ENCODE data around the gene GRWD1. TPM values are rescaled to one million over a fixed set of nuclear protein-coding genes. Genes with fewer than 3 reads are reported as not detected.

Gene GRWD1
- 10.6 and 31.5 TPM in 2 replicates for total RNA-seq (ENCODE audit: low replicate concordance)

GRCh38 chr19:48445606-48446481 lies at the start of gene GRWD1:
GRWD1 (plus strand) TSS chr19:48445983; CDS start chr19:48446006, 23 bp downstream.
- Mint-ChIP-seq H3K27ac (peak within 1 kb of the TSS; percentile 98), H3K9me3 (peaks cover 6% of the 10 kb centered on the region), H3K27me3 (ENCODE audit: insufficient read depth, low read depth) (peaks cover 2% of the 10 kb centered on the region), H3K4me1 (peaks cover 15% of the 10 kb centered on the region), H3K36me3 (peaks cover 14% of the 10 kb centered on the region), H3K4me3 (peak within 1 kb of the TSS; percentile 90)
- peak; percentile 8 for TF ChIP-seq CTCF (IDR thresholded peaks at IDR 0.05)
- TF ChIP-seq EZH2phosphoT487 (IDR thresholded peaks at IDR 0.05), result no peak
- peak within 1 kb of the TSS; percentile 89 for H3K4me3 ChIP-seq
- peak within 1 kb of the TSS; percentile 98 for H3K4me2 ChIP-seq
- H3K4me1 ChIP-seq, result peaks cover 11% of the 10 kb centered on the region
- DNase-seq (ENCODE audit: low spot score), result peak; percentile 97
- peaks cover 37% of the 10 kb centered on the region for H3K27me3 ChIP-seq
- H3K9ac ChIP-seq, result peak within 1 kb of the TSS; percentile 77
- H3K36me3 ChIP-seq, result peaks cover 5% of the 10 kb centered on the region
- H4K20me1 ChIP-seq (ENCODE audit: low read depth), result no peaks in the 10 kb centered on the region
- peak within 1 kb of the TSS; percentile 94 for H2AFZ ChIP-seq (replicated peaks)
- H3F3A ChIP-seq (ENCODE audit: low read depth), result peaks cover 22% of the 10 kb centered on the region
- no peaks in the 10 kb centered on the region for H3K9me3 ChIP-seq (ENCODE audit: low read depth)
- H3K27ac ChIP-seq, result peak within 1 kb of the TSS; percentile 1
- H3K79me2 ChIP-seq (ENCODE audit: low read depth), result peaks cover 18% of the 10 kb centered on the region

- Histone ChIP-seq H4K20me1 (ENCODE audit: low read depth) (no peaks in the 10 kb centered on the region), H2AFZ (replicated peaks) (no peak overlapping the region), H3F3A (ENCODE audit: low read depth) (peaks cover 35% of the 10 kb centered on the region), H3K36me3 (no peaks in the 10 kb centered on the region), H3K4me3 (no peak overlapping the region), H3K79me2 (ENCODE audit: low read depth) (peaks cover 1% of the 10 kb centered on the region), H3K9ac (no peak overlapping the region), H3K27me3 (peaks cover 69% of the 10 kb centered on the region), H3K4me2 (peak overlapping the region; percentile 18), H3K4me1 (peaks cover 29% of the 10 kb centered on the region), H3K9me3 (ENCODE audit: low read depth) (no peaks in the 10 kb centered on the region), H3K27ac (no peak overlapping the region)
- Mint-ChIP-seq H3K36me3 (peaks cover 2% of the 10 kb centered on the region), H3K27ac (no peak overlapping the region), H3K4me1 (peaks cover 63% of the 10 kb centered on the region), H3K4me3 (peak overlapping the region; percentile 74), H3K9me3 (peaks cover 2% of the 10 kb centered on the region), H3K27me3 (ENCODE audit: insufficient read depth, low read depth) (peaks cover 47% of the 10 kb centered on the region)
- no peak for TF ChIP-seq EZH2 (IDR thresholded peaks at IDR 0.05)
- TF ChIP-seq EZH2phosphoT487 (IDR thresholded peaks at IDR 0.05), result no peak
- no peak for TF ChIP-seq CTCF (IDR thresholded peaks at IDR 0.05)
- peak; percentile 41 for DNase-seq (ENCODE audit: low spot score)
Observed at GRCh38 chr19:48396016-48396823, 49.6 kb upstream of the GRWD1 start.

GRCh38 chr19:48396824-48397176 lies 49.0 kb upstream of the GRWD1 start:
- Mint-ChIP-seq H3K36me3 (peaks cover 2% of the 10 kb centered on the region), H3K27me3 (ENCODE audit: insufficient read depth, low read depth) (peaks cover 45% of the 10 kb centered on the region), H3K4me1 (peaks cover 60% of the 10 kb centered on the region), H3K9me3 (peaks cover 2% of the 10 kb centered on the region), H3K27ac (no peak overlapping the region), H3K4me3 (peak overlapping the region; percentile 52)
- H3K27me3 ChIP-seq, result peaks cover 69% of the 10 kb centered on the region
- no peak overlapping the region for H2AFZ ChIP-seq (replicated peaks)
- no peak overlapping the region for H3K4me3 ChIP-seq
- H3K9ac ChIP-seq, result no peak overlapping the region
- no peak for DNase-seq (ENCODE audit: low spot score)
- H3K4me1 ChIP-seq, result peaks cover 29% of the 10 kb centered on the region
- no peaks in the 10 kb centered on the region for H4K20me1 ChIP-seq (ENCODE audit: low read depth)
- TF ChIP-seq EZH2 (IDR thresholded peaks at IDR 0.05), result no peak
- TF ChIP-seq EZH2phosphoT487 (IDR thresholded peaks at IDR 0.05), result no peak
- no peak for TF ChIP-seq CTCF (IDR thresholded peaks at IDR 0.05)
- H3K4me2 ChIP-seq, result no peak overlapping the region
- no peaks in the 10 kb centered on the region for H3K9me3 ChIP-seq (ENCODE audit: low read depth)
- no peaks in the 10 kb centered on the region for H3K79me2 ChIP-seq (ENCODE audit: low read depth)
- H3K27ac ChIP-seq, result no peak overlapping the region
- H3F3A ChIP-seq (ENCODE audit: low read depth), result peaks cover 35% of the 10 kb centered on the region
- H3K36me3 ChIP-seq, result no peaks in the 10 kb centered on the region
